Neural cell (in vitro differentiated cells): Measurements from ENCODE around the gene ARNT2. TPM values are rescaled to one million over a fixed set of nuclear protein-coding genes. Genes with fewer than 3 reads are reported as not detected.
A peak's percentile ranks its signal among the peaks of the same experiment; 100 is the strongest.

ENCODE experiments used
- H2AFZ ChIP-seq: fragments of 200-600, 300-800 bp; sonication (generic), shearing (Covaris generic); 2 replicates; pipeline ENCODE4 v1.6.0; 2014; ENCODE audit warnings: low read depth, mild to moderate bottlenecking, antibody characterized with exemption, low read length, moderate library complexity
- H3F3A ChIP-seq: fragments of 200-600 bp; shearing (Covaris generic); 2 replicates; pipeline ENCODE4 v1.6.1; 2016; ENCODE audit warnings: mild to moderate bottlenecking, moderate library complexity, mixed read lengths, antibody characterized with exemption, low read length; ENCODE audit not compliant: insufficient read depth, poor library complexity, severe bottlenecking
- H3K27ac ChIP-seq: fragments of 200-600, 300-800 bp; sonication (generic), shearing (Covaris generic); 2 replicates; pipeline ENCODE4 v1.5.1; 2014; ENCODE audit warnings: mild to moderate bottlenecking, low read length, moderate library complexity
- H3K27me3 ChIP-seq: fragments of 300-800, 200-600 bp; sonication (generic), shearing (Covaris generic); 2 replicates; pipeline ENCODE4 v1.6.0; 2014; ENCODE audit warnings: mild to moderate bottlenecking, low read depth, low read length, moderate library complexity; ENCODE audit not compliant: insufficient read depth
- H3K36me3 ChIP-seq: fragments of 300-800, 200-600 bp; sonication (generic), shearing (Covaris generic); 2 replicates; pipeline ENCODE4 v1.5.1; 2014; ENCODE audit warnings: mild to moderate bottlenecking, antibody characterized with exemption, low read length, moderate library complexity; ENCODE audit not compliant: insufficient read depth
- H3K4me2 ChIP-seq: fragments of 300-800, 200-600 bp; sonication (generic), shearing (Covaris generic); 2 replicates; pipeline ENCODE4 v1.6.0; 2014; ENCODE audit warnings: mild to moderate bottlenecking, low read length
- H3K4me3 ChIP-seq: fragments of 300-800, 200-600 bp; sonication (generic), shearing (Covaris generic); 2 replicates; pipeline ENCODE4 v1.5.1; 2014; ENCODE audit warnings: mild to moderate bottlenecking, low read length, moderate library complexity
- H3K79me2 ChIP-seq: fragments of 200-600 bp; shearing (Covaris generic); replicated peaks from 2 replicates; pipeline ENCODE4 v1.6.0; 2014; ENCODE audit warnings: mild to moderate bottlenecking, low read length, moderate library complexity; ENCODE audit not compliant: insufficient read depth
- H3K9ac ChIP-seq: fragments of 300-800, 200-600 bp; sonication (generic), shearing (Covaris generic); 2 replicates; pipeline ENCODE4 v1.6.1; 2016; ENCODE audit warnings: mild to moderate bottlenecking, low read length, mixed read lengths
- H3K9me2 ChIP-seq: fragments of 200-600 bp; shearing (Covaris generic); 2 replicates; pipeline ENCODE4 v1.6.1; 2016; ENCODE audit warnings: mild to moderate bottlenecking, low read length, mixed read lengths; ENCODE audit not compliant: insufficient read depth
- H3K9me3 ChIP-seq: fragments of 200-600, 300-800 bp; sonication (generic), shearing (Covaris generic); 2 replicates; pipeline ENCODE4 v1.6.1; 2016; ENCODE audit warnings: mild to moderate bottlenecking, mixed run types, low read length, moderate library complexity, mixed read lengths
- H4K20me1 ChIP-seq: fragments of 200-600 bp; shearing (Covaris generic); 2 replicates; pipeline ENCODE4 v1.6.1; 2016; ENCODE audit warnings: mild to moderate bottlenecking, mixed run types; ENCODE audit not compliant: insufficient read depth
- EP300 ChIP-seq: fragments of 450-650 bp; conservative IDR thresholded peaks from 2 replicates; pipeline ENCODE4 v1.6.1; 2014; ENCODE audit warnings: antibody characterized with exemption, mild to moderate bottlenecking, moderate library complexity; ENCODE audit not compliant: poor library complexity, severe bottlenecking
- EZH2 ChIP-seq: fragments of 200-600, 300-800 bp; shearing (Covaris generic), sonication (generic); IDR thresholded peaks from 2 replicates; pipeline ENCODE4 v1.6.1; 2014; ENCODE audit warnings: antibody characterized with exemption, low read length, borderline replicate concordance, mild to moderate bottlenecking; ENCODE audit not compliant: insufficient read depth, poor library complexity, severe bottlenecking
- MXI1 ChIP-seq: fragments of 450-650 bp; conservative IDR thresholded peaks from 2 replicates; pipeline ENCODE4 v1.6.1; 2014; ENCODE audit warnings: antibody characterized with exemption, mild to moderate bottlenecking; ENCODE audit not compliant: poor library complexity, severe bottlenecking
- POLR2AphosphoS5 ChIP-seq: IDR thresholded peaks from 2 replicates; pipeline ENCODE4 v1.6.1; 2012
- RAD21 ChIP-seq: fragments of 450-650 bp; conservative IDR thresholded peaks from 2 replicates; pipeline ENCODE4 v1.6.1; 2014; ENCODE audit warnings: antibody characterized with exemption, mild to moderate bottlenecking, moderate library complexity
- REST ChIP-seq: IDR thresholded peaks from 2 replicates; pipeline ENCODE4 v1.6.1; 2012; ENCODE audit warnings: borderline replicate concordance
- SMC3 ChIP-seq: fragments of 450-650 bp; conservative IDR thresholded peaks from 2 replicates; pipeline ENCODE4 v1.6.1; 2014; ENCODE audit warnings: antibody characterized with exemption, mild to moderate bottlenecking, moderate library complexity; ENCODE audit not compliant: poor library complexity
- TAF1 ChIP-seq: IDR thresholded peaks from 2 replicates; pipeline ENCODE4 v1.6.1; 2012; ENCODE audit warnings: low read depth
- polyA plus RNA-seq: library from polyadenylated mRNA; depleted of rRNA; stranded (reverse); fragments of >200 nt; gene quantifications from 2 replicates; pipeline ENCODE4 v1.2.3, GENCODE V29; 2014
- TF ChIP-seq, protein P1 (sequence below): fragments of 450-650 bp; IDR thresholded peaks from 2 replicates; pipeline ENCODE4 v1.5.1; 2014; ENCODE audit warnings: antibody characterized with exemption, mild to moderate bottlenecking, moderate library complexity; ENCODE audit not compliant: poor library complexity, severe bottlenecking

ARNT2 gene
- polyA plus RNA-seq, 1 donor from 2014 or later: 41.2 TPM

- H3K36me3 ChIP-seq: peaks cover 15% of the 10 kb centered on the region
- H3K9ac ChIP-seq: no peak overlapping the region
- H3K9me3 ChIP-seq: no peaks in the 10 kb centered on the region
- no peaks in the 10 kb centered on the region for H3K9me2 ChIP-seq
- no peak overlapping the region for H2AFZ ChIP-seq
- H3K27me3 ChIP-seq: no peaks in the 10 kb centered on the region
- TF ChIP-seq POLR2AphosphoS5 (no peak), EP300 (no peak), SMC3 (no peak), EZH2 (no peak), REST (no peak), RAD21 (no peak), MXI1 (no peak), TAF1 (no peak)
- TF ChIP-seq, protein P1, sequence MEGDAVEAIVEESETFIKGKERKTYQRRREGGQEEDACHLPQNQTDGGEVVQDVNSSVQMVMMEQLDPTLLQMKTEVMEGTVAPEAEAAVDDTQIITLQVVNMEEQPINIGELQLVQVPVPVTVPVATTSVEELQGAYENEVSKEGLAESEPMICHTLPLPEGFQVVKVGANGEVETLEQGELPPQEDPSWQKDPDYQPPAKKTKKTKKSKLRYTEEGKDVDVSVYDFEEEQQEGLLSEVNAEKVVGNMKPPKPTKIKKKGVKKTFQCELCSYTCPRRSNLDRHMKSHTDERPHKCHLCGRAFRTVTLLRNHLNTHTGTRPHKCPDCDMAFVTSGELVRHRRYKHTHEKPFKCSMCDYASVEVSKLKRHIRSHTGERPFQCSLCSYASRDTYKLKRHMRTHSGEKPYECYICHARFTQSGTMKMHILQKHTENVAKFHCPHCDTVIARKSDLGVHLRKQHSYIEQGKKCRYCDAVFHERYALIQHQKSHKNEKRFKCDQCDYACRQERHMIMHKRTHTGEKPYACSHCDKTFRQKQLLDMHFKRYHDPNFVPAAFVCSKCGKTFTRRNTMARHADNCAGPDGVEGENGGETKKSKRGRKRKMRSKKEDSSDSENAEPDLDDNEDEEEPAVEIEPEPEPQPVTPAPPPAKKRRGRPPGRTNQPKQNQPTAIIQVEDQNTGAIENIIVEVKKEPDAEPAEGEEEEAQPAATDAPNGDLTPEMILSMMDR: no peak
- no peak overlapping the region for H3K4me3 ChIP-seq
- no peak overlapping the region for H3K4me2 ChIP-seq
- peak overlapping the region; percentile 11 for H3K27ac ChIP-seq
- H4K20me1 ChIP-seq: no peaks in the 10 kb centered on the region
- H3F3A ChIP-seq: no peaks in the 10 kb centered on the region
- no peaks in the 10 kb centered on the region for H3K79me2 ChIP-seq
Measured at GRCh38 chr15:80467311-80467714, 63.1 kb downstream of the ARNT2 start.

GRCh38 chr15:80468796-80469195 is 64.6 kb downstream of the ARNT2 start:
- H3K27ac ChIP-seq: no peak overlapping the region
- peaks cover 15% of the 10 kb centered on the region for H3K36me3 ChIP-seq
- no peaks in the 10 kb centered on the region for H3F3A ChIP-seq
- TF ChIP-seq REST (no peak), POLR2AphosphoS5 (no peak), EZH2 (no peak), MXI1 (no peak), SMC3 (no peak)
- no peaks in the 10 kb centered on the region for H3K79me2 ChIP-seq
- no peaks in the 10 kb centered on the region for H3K9me3 ChIP-seq
- no peaks in the 10 kb centered on the region for H4K20me1 ChIP-seq
- H3K4me2 ChIP-seq: no peak overlapping the region
- H3K9me2 ChIP-seq: no peaks in the 10 kb centered on the region
- H3K9ac ChIP-seq: no peak overlapping the region
- no peak overlapping the region for H3K4me3 ChIP-seq
- no peaks in the 10 kb centered on the region for H3K27me3 ChIP-seq
- H2AFZ ChIP-seq: no peak overlapping the region
